Measurements from ENCODE around the gene MAP3K13. TPM values are rescaled to one million over a fixed set of nuclear protein-coding genes. Genes with fewer than 3 reads are reported as not detected.

MAP3K13 gene
- total RNA-seq, 3 donors from 2014 or later (not counting 1 experiment from before 2014, with no cell fraction given): 3.3 to 11.8 (median 9.8) TPM

DNA sequence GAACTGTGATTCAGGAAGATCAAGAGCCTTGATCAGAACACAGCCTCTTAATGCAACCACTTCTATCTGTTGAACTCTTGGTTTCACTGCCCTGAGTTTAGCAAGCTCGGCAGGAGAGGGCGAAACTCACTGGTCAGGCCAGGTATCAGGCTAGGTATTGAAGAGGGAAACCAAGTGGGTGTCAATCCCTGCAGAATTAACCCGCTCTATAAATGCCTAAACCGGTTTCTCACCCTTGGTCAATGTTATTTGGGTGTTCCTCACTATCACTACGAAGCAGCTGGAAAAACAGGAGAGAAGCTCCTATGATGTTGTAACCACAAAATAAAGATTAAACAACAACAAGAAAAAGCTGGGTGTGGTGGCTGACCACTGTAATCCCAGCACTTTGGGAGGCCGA, 165.6 kb downstream of the MAP3K13 start:
- no peaks in the 10 kb centered on the region for H3K36me3 ChIP-seq (ENCODE audit: control insufficient read depth, insufficient read depth, low read length)
- DNase-seq (no peak), ATAC-seq (no peak)
- no peaks in the 10 kb centered on the region for H3K9me3 ChIP-seq (ENCODE audit: control insufficient read depth, insufficient read depth, low read length)
- no peaks in the 10 kb centered on the region for H3K36me3 Mint-ChIP-seq
- no peak overlapping the region for H3K27ac ChIP-seq (ENCODE audit: low read length)
- intact Hi-C loops (cut with micrococcal nuclease): no loop called here
- H3K4me1 ChIP-seq (ENCODE audit: control insufficient read depth, insufficient read depth, low read length): no peaks in the 10 kb centered on the region
- TF ChIP-seq, protein P1, sequence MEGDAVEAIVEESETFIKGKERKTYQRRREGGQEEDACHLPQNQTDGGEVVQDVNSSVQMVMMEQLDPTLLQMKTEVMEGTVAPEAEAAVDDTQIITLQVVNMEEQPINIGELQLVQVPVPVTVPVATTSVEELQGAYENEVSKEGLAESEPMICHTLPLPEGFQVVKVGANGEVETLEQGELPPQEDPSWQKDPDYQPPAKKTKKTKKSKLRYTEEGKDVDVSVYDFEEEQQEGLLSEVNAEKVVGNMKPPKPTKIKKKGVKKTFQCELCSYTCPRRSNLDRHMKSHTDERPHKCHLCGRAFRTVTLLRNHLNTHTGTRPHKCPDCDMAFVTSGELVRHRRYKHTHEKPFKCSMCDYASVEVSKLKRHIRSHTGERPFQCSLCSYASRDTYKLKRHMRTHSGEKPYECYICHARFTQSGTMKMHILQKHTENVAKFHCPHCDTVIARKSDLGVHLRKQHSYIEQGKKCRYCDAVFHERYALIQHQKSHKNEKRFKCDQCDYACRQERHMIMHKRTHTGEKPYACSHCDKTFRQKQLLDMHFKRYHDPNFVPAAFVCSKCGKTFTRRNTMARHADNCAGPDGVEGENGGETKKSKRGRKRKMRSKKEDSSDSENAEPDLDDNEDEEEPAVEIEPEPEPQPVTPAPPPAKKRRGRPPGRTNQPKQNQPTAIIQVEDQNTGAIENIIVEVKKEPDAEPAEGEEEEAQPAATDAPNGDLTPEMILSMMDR (IDR thresholded peaks at IDR 0.05): no peak
- H3K9me3 Mint-ChIP-seq: no peaks in the 10 kb centered on the region
- H3K4me3 Mint-ChIP-seq: no peak overlapping the region
- 93% methylated on average over 4 of the region's 6 CpGs for WGBS (ENCODE audit: insufficient coverage)
- no peaks in the 10 kb centered on the region for H3K4me1 Mint-ChIP-seq
- H3K27ac Mint-ChIP-seq: no peak overlapping the region
- peaks cover 2 to 14% of the 10 kb centered on the region in 2 donors for H3K27me3 Mint-ChIP-seq (ENCODE audit: low read depth in 2 of 2)
- no peaks in the 10 kb centered on the region for H3K27me3 ChIP-seq (ENCODE audit: control insufficient read depth, insufficient read depth, low read length)
- H3K4me3 ChIP-seq (ENCODE audit: low read length): no peak overlapping the region

DNA sequence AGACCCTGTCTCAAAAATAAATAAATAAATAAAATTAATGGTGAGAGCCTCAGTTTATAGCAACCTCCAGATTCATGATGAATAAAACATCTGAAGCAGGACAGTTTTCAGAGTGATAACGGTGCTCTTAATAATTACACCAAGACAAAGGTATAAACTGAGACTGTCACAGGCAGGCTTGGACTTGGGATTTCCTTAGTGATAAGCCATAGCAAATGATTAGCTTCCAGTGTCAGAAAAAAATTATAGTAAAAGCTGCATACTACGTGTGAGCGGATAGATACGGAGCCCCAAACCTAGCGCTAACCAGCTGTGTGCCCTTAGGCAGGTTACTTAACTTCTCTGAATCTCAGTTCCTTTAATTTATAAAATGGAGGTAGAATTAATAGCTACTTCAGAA, 167.9 kb downstream of the MAP3K13 start:
- Histone ChIP-seq H3K36me3 (ENCODE audit: control insufficient read depth, insufficient read depth, low read length) (no peaks in the 10 kb centered on the region), H3K4me1 (ENCODE audit: control insufficient read depth, insufficient read depth, low read length) (no peaks in the 10 kb centered on the region), H3K4me3 (ENCODE audit: low read length) (no peak overlapping the region), H3K27ac (ENCODE audit: low read length) (no peak overlapping the region), H3K27me3 (ENCODE audit: control insufficient read depth, insufficient read depth, low read length) (no peaks in the 10 kb centered on the region), H3K9me3 (ENCODE audit: control insufficient read depth, insufficient read depth, low read length) (no peaks in the 10 kb centered on the region)
- TF ChIP-seq, protein P1 (IDR thresholded peaks at IDR 0.05): no peak
- no peaks in the 10 kb centered on the region for H3K4me1 Mint-ChIP-seq
- no peaks in the 10 kb centered on the region for H3K36me3 Mint-ChIP-seq
- 71% methylated on average over 5 of the region's 5 CpGs for WGBS (ENCODE audit: insufficient coverage)
- ATAC-seq: no peak
- no peak overlapping the region for H3K27ac Mint-ChIP-seq
- peaks cover 0 to 7% of the 10 kb centered on the region in 2 donors for H3K27me3 Mint-ChIP-seq (ENCODE audit: low read depth in 2 of 2)
- H3K4me3 Mint-ChIP-seq: no peak overlapping the region
- DNase-seq: no peak
- H3K9me3 Mint-ChIP-seq: no peaks in the 10 kb centered on the region
- intact Hi-C loops (cut with micrococcal nuclease): no loop called here

DNA sequence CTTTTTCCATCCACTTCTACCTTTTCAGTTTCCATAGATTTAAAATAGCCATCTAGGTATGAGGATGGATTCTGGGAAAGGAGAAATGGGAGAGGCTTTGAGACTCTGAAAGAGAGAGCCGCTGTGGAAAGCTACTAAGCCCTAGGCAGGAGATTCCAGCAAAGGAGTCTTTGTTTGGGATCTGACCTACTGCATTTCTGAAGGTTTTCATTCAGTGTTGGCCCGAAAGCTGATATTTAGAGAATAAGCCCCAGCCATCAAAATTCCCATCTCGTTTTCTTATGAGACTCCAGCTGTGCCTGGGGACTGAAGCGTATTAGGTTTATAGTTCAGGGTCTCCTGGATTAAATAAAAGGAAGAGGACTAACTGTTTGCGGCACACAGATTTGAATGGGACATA, 170.0 kb downstream of the MAP3K13 start:
- intact Hi-C loops (cut with micrococcal nuclease): no loop called here

DNA sequence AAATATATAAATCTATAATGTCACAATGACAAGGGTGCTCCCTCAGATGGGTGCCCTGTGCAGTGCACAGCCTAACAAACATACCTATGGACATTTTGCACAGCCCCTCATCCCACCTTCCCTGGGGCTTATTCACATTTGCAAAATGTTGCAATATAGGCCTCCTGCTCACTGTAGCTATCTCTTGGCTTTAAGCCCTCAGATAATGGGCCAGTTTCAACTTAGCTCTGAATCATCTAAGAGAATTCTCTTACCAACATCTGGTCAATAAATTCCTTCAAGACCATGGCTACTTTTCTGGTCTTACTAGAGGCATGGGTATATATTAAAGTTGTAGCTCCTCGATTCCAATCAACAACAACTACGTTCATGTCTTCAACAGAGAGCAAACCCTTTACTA, 171.6 kb downstream of the MAP3K13 start:
- no peaks in the 10 kb centered on the region for H3K9me3 Mint-ChIP-seq
- WGBS (ENCODE audit: insufficient coverage): no CpG with 5 or more reads among the region's 2 CpGs
- no peaks in the 10 kb centered on the region for H3K27me3 ChIP-seq (ENCODE audit: control insufficient read depth, insufficient read depth, low read length)
- ATAC-seq (no peak), DNase-seq (no peak)
- H3K9me3 ChIP-seq (ENCODE audit: control insufficient read depth, insufficient read depth, low read length): no peaks in the 10 kb centered on the region
- intact Hi-C loops (cut with micrococcal nuclease): no loop called here
- H3K36me3 Mint-ChIP-seq: no peaks in the 10 kb centered on the region
- no peaks in the 10 kb centered on the region for H3K4me1 ChIP-seq (ENCODE audit: control insufficient read depth, insufficient read depth, low read length)
- no peak overlapping the region for H3K4me3 Mint-ChIP-seq
- no peak overlapping the region for H3K27ac Mint-ChIP-seq
- TF ChIP-seq, protein P1 (IDR thresholded peaks at IDR 0.05): no peak
- no peak overlapping the region for H3K27ac ChIP-seq (ENCODE audit: low read length)
- peaks cover 0 to 6% of the 10 kb centered on the region in 2 donors for H3K4me1 Mint-ChIP-seq
- H3K36me3 ChIP-seq (ENCODE audit: control insufficient read depth, insufficient read depth, low read length): no peaks in the 10 kb centered on the region
- H3K4me3 ChIP-seq (ENCODE audit: low read length): no peak overlapping the region
- peaks cover 2 to 5% of the 10 kb centered on the region in 2 donors for H3K27me3 Mint-ChIP-seq (ENCODE audit: low read depth in 2 of 2)

More for the DNA sequence above, 170.0 kb downstream of the MAP3K13 start:
- DNase-seq (no peak), ATAC-seq (no peak)
- Histone ChIP-seq H3K36me3 (ENCODE audit: control insufficient read depth, insufficient read depth, low read length) (no peaks in the 10 kb centered on the region), H3K4me3 (ENCODE audit: low read length) (no peak overlapping the region), H3K4me1 (ENCODE audit: control insufficient read depth, insufficient read depth, low read length) (no peaks in the 10 kb centered on the region), H3K27me3 (ENCODE audit: control insufficient read depth, insufficient read depth, low read length) (no peaks in the 10 kb centered on the region), H3K27ac (ENCODE audit: low read length) (no peak overlapping the region), H3K9me3 (ENCODE audit: control insufficient read depth, insufficient read depth, low read length) (no peaks in the 10 kb centered on the region)
- H3K27me3 Mint-ChIP-seq (ENCODE audit: low read depth in 2 of 2): peaks cover 2 to 7% of the 10 kb centered on the region in 2 donors
- H3K27ac Mint-ChIP-seq: no peak overlapping the region
- TF ChIP-seq, protein P1 (IDR thresholded peaks at IDR 0.05): no peak
- H3K36me3 Mint-ChIP-seq: no peaks in the 10 kb centered on the region
- H3K4me3 Mint-ChIP-seq: no peak overlapping the region
- no peaks in the 10 kb centered on the region for H3K9me3 Mint-ChIP-seq
- H3K4me1 Mint-ChIP-seq: peaks cover 0 to 6% of the 10 kb centered on the region in 2 donors
- WGBS (ENCODE audit: insufficient coverage): 63% methylated on average over 4 of the region's 5 CpGs
